Keratinocyte (primary cell): Measurements from ENCODE around the gene RPS19BP1.

Source experiments
- CTCF ChIP-seq, 3 experiments: IDR thresholded peaks in 1 of 3; conservative IDR thresholded peaks in 1 of 3; optimal IDR thresholded peaks in 1 of 3; 2 replicates in 2 of 3; 3 replicates in 1 of 3; pipeline versions ENCODE3 to v1.5.1; 2011; ENCODE audit warnings: low read length in 3 of 3, mild to moderate bottlenecking in 3 of 3, moderate library complexity in 2 of 3, control low read depth in 1 of 3, inconsistent platforms in 1 of 3; ENCODE audit not compliant: insufficient read depth in 2 of 3; ENCODE audit errors: extremely low read depth in 1 of 3
- EZH2 ChIP-seq: IDR thresholded peaks from one replicate; pipeline ENCODE4 v1.6.1; 2012; ENCODE audit warnings: inconsistent platforms, mild to moderate bottlenecking, low read length, moderate library complexity

GRCh38 chr22:39501644-39502108 is 30.9 kb downstream of the RPS19BP1 start:
- TF ChIP-seq CTCF (optimal IDR thresholded peaks at IDR 0.05 in 1 of 3, IDR thresholded peaks at IDR 0.05 in 1 of 3, conservative IDR thresholded peaks at IDR 0.05 in 1 of 3; ENCODE audit: extremely low read depth in 1 of 3, insufficient read depth in 2 of 3, low read length in 3 of 3): no peak
- no peak for TF ChIP-seq EZH2
